Activated CD8-positive, alpha-beta memory T cell treated with anti-CD3 and anti-CD28 coated beads, Interleukin-2, amount 10 ng/mL, durations not matched to agents 7 days and 5 days (primary cell): Measurements from ENCODE around the gene CEP112. TPM values are rescaled to one million over a fixed set of nuclear protein-coding genes. Genes with fewer than 3 reads are reported as not detected.
A peak's percentile ranks its signal among the peaks of the same experiment; 100 is the strongest.

Experiments used
- ATAC-seq: fragments of 150-1000 bp; cut with Tn5 transposase; one replicate; pipeline ENCODE4 v1.10.0; 2021; ENCODE audit warnings: moderate library complexity
- CTCF ChIA-PET: fragments of 350-600 bp; sonication (Branson Sonifier 250); formaldehyde crosslinking; loops from one replicate; lab custom pipeline; 2021; ENCODE audit warnings: antibody characterized with exemption; lab: Charles Lee
- DNase-seq: peaks from one replicate; pipeline ENCODE4 v3.0.0-alpha.2; 2020
- H3K27ac Mint-ChIP-seq: one replicate; pipeline ENCODE4 v1.8.0; 2021; ENCODE audit warnings: mild to moderate bottlenecking, mixed read lengths
- H3K27me3 Mint-ChIP-seq: one replicate; pipeline ENCODE4 v1.8.0; 2021; ENCODE audit warnings: mixed read lengths
- H3K36me3 Mint-ChIP-seq: one replicate; pipeline ENCODE4 v1.8.0; 2021; ENCODE audit warnings: mild to moderate bottlenecking, mixed read lengths
- H3K4me1 Mint-ChIP-seq: one replicate; pipeline ENCODE4 v1.8.0; 2021; ENCODE audit warnings: mixed read lengths
- H3K4me3 Mint-ChIP-seq: one replicate; pipeline ENCODE4 v1.8.0; 2021; ENCODE audit warnings: mild to moderate bottlenecking, moderate library complexity, mixed read lengths
- H3K9me3 Mint-ChIP-seq: one replicate; pipeline ENCODE4 v1.8.0; 2022; ENCODE audit warnings: low read depth, mixed read lengths
- total RNA-seq, 2 experiments: library from RNA; stranded (reverse); gene quantifications; one replicate each; pipeline ENCODE4 v1.2.3, GENCODE V29; 2021

Gene CEP112
- total RNA-seq, 2 experiments from 2014 or later = 3.1 to 5.0 TPM

- H3K9me3 Mint-ChIP-seq = no peaks in the 10 kb centered on the region
- no peaks in the 10 kb centered on the region for H3K4me1 Mint-ChIP-seq
- H3K27ac Mint-ChIP-seq = no peak overlapping the region
- CTCF ChIA-PET = no interaction called here
- peaks cover 7% of the 10 kb centered on the region for H3K27me3 Mint-ChIP-seq
- no peak for ATAC-seq
- no peak for DNase-seq
- no peaks in the 10 kb centered on the region for H3K36me3 Mint-ChIP-seq
- no peak overlapping the region for H3K4me3 Mint-ChIP-seq
These were observed 314.9 kb downstream of the CEP112 start for GRCh38 chr17:65876985-65877384.

GRCh38 chr17:65868881-65869280, 323.1 kb downstream of the CEP112 start:
- H3K36me3 Mint-ChIP-seq = no peaks in the 10 kb centered on the region
- CTCF ChIA-PET = no interaction called here
- H3K4me3 Mint-ChIP-seq = no peak overlapping the region
- DNase-seq (no peak), ATAC-seq (no peak)
- H3K27ac Mint-ChIP-seq = no peak overlapping the region
- no peaks in the 10 kb centered on the region for H3K9me3 Mint-ChIP-seq
- no peaks in the 10 kb centered on the region for H3K4me1 Mint-ChIP-seq
- peaks cover 5% of the 10 kb centered on the region for H3K27me3 Mint-ChIP-seq

GRCh38 chr17:65867014-65867413, 324.9 kb downstream of the CEP112 start:
- no peaks in the 10 kb centered on the region for H3K36me3 Mint-ChIP-seq
- DNase-seq (no peak), ATAC-seq (no peak)
- CTCF ChIA-PET = no interaction called here
- no peaks in the 10 kb centered on the region for H3K9me3 Mint-ChIP-seq
- H3K4me3 Mint-ChIP-seq = no peak overlapping the region
- H3K4me1 Mint-ChIP-seq = no peaks in the 10 kb centered on the region
- H3K27me3 Mint-ChIP-seq = no peaks in the 10 kb centered on the region
- no peak overlapping the region for H3K27ac Mint-ChIP-seq

- CTCF ChIA-PET = no interaction called here
- Mint-ChIP-seq H3K27me3 (no peaks in the 10 kb centered on the region), H3K4me3 (no peak overlapping the region), H3K36me3 (no peaks in the 10 kb centered on the region), H3K4me1 (no peaks in the 10 kb centered on the region), H3K27ac (no peak overlapping the region), H3K9me3 (no peaks in the 10 kb centered on the region)
- DNase-seq = no peak
- ATAC-seq = no peak
These were observed 326.1 kb downstream of the CEP112 start for GRCh38 chr17:65865715-65866425.

GRCh38 chr17:65864394-65864793, 327.5 kb downstream of the CEP112 start:
- no peak overlapping the region for H3K27ac Mint-ChIP-seq
- DNase-seq (no peak), ATAC-seq (no peak)
- no peak overlapping the region for H3K4me3 Mint-ChIP-seq
- CTCF ChIA-PET = no interaction called here
- no peaks in the 10 kb centered on the region for H3K4me1 Mint-ChIP-seq
- no peaks in the 10 kb centered on the region for H3K9me3 Mint-ChIP-seq
- H3K36me3 Mint-ChIP-seq = no peaks in the 10 kb centered on the region
- H3K27me3 Mint-ChIP-seq = no peaks in the 10 kb centered on the region

- no peak for ATAC-seq
- CTCF ChIA-PET = no interaction called here
- H3K27ac Mint-ChIP-seq = no peak overlapping the region
These were observed 334.2 kb downstream of the CEP112 start for GRCh38 chr17:65857718-65858117.

GRCh38 chr17:65856865-65857264, 335.1 kb downstream of the CEP112 start:
- no peaks in the 10 kb centered on the region for H3K27me3 Mint-ChIP-seq
- no peaks in the 10 kb centered on the region for H3K36me3 Mint-ChIP-seq
- H3K4me1 Mint-ChIP-seq = no peaks in the 10 kb centered on the region
- H3K4me3 Mint-ChIP-seq = no peak overlapping the region
- no peaks in the 10 kb centered on the region for H3K9me3 Mint-ChIP-seq
- no peak for DNase-seq
- ATAC-seq = no peak
- CTCF ChIA-PET = no interaction called here
- H3K27ac Mint-ChIP-seq = no peak overlapping the region

More at GRCh38 chr17:65857718-65858117, 334.2 kb downstream of the CEP112 start:
- no peak overlapping the region for H3K4me3 Mint-ChIP-seq
- no peaks in the 10 kb centered on the region for H3K9me3 Mint-ChIP-seq
- H3K36me3 Mint-ChIP-seq = no peaks in the 10 kb centered on the region
- DNase-seq = no peak
- no peaks in the 10 kb centered on the region for H3K4me1 Mint-ChIP-seq
- no peaks in the 10 kb centered on the region for H3K27me3 Mint-ChIP-seq

GRCh38 chr17:65855675-65856074, 336.3 kb downstream of the CEP112 start:
- Mint-ChIP-seq H3K27ac (no peak overlapping the region), H3K36me3 (no peaks in the 10 kb centered on the region), H3K9me3 (no peaks in the 10 kb centered on the region), H3K4me3 (no peak overlapping the region), H3K27me3 (no peaks in the 10 kb centered on the region), H3K4me1 (no peaks in the 10 kb centered on the region)
- ATAC-seq (no peak), DNase-seq (no peak)
- CTCF ChIA-PET = no interaction called here

- CTCF ChIA-PET = no interaction called here
- Mint-ChIP-seq H3K4me3 (no peak overlapping the region), H3K27ac (no peak overlapping the region), H3K36me3 (no peaks in the 10 kb centered on the region), H3K4me1 (peaks cover 3% of the 10 kb centered on the region), H3K9me3 (no peaks in the 10 kb centered on the region), H3K27me3 (no peaks in the 10 kb centered on the region)
- no peak for ATAC-seq
- DNase-seq = no peak
These were observed 336.7 kb downstream of the CEP112 start for GRCh38 chr17:65855245-65855644.

GRCh38 chr17:65853816-65854215, 338.1 kb downstream of the CEP112 start:
- Mint-ChIP-seq H3K27ac (no peak overlapping the region), H3K27me3 (no peaks in the 10 kb centered on the region), H3K4me3 (no peak overlapping the region), H3K4me1 (peaks cover 4% of the 10 kb centered on the region), H3K36me3 (no peaks in the 10 kb centered on the region), H3K9me3 (no peaks in the 10 kb centered on the region)
- no peak for ATAC-seq
- no peak for DNase-seq
- CTCF ChIA-PET = no interaction called here

- Mint-ChIP-seq H3K4me3 (no peak overlapping the region), H3K27me3 (no peaks in the 10 kb centered on the region), H3K36me3 (no peaks in the 10 kb centered on the region), H3K4me1 (peaks cover 4% of the 10 kb centered on the region), H3K9me3 (no peaks in the 10 kb centered on the region), H3K27ac (no peak overlapping the region)
- CTCF ChIA-PET = no interaction called here
- DNase-seq (no peak), ATAC-seq (no peak)
These were observed 339.0 kb downstream of the CEP112 start for GRCh38 chr17:65852911-65853310.

- DNase-seq (no peak), ATAC-seq (no peak)
- Mint-ChIP-seq H3K4me1 (peaks cover 4% of the 10 kb centered on the region), H3K9me3 (no peaks in the 10 kb centered on the region), H3K27ac (no peak overlapping the region), H3K36me3 (no peaks in the 10 kb centered on the region), H3K27me3 (no peaks in the 10 kb centered on the region), H3K4me3 (no peak overlapping the region)
- CTCF ChIA-PET = no interaction called here
These were observed 339.8 kb downstream of the CEP112 start for GRCh38 chr17:65851965-65852736.

- ATAC-seq (no peak), DNase-seq (peak; percentile 46)
- CTCF ChIA-PET = no interaction called here
- Mint-ChIP-seq H3K27me3 (no peaks in the 10 kb centered on the region), H3K9me3 (no peaks in the 10 kb centered on the region), H3K4me3 (no peak overlapping the region), H3K27ac (no peak overlapping the region), H3K36me3 (no peaks in the 10 kb centered on the region), H3K4me1 (peaks cover 4% of the 10 kb centered on the region)
These were observed 341.4 kb downstream of the CEP112 start for GRCh38 chr17:65850486-65850885.

- Mint-ChIP-seq H3K27me3 (no peaks in the 10 kb centered on the region), H3K27ac (no peak overlapping the region), H3K9me3 (no peaks in the 10 kb centered on the region), H3K4me1 (peaks cover 4% of the 10 kb centered on the region), H3K36me3 (no peaks in the 10 kb centered on the region), H3K4me3 (no peak overlapping the region)
- no peak for DNase-seq
- CTCF ChIA-PET = no interaction called here
- no peak for ATAC-seq
These were observed 343.2 kb downstream of the CEP112 start for GRCh38 chr17:65848751-65849150.
